KG1 (cell line): Measurements from ENCODE around the gene SLC8A1.

ENCODE experiments used
- DNase-seq: peaks from one replicate; lab custom pipeline; 2025; lab: John Stamatoyannopoulos, UW

Gene SLC8A1

GRCh38 chr2:40451918-40452605, at the start of gene SLC8A1:
SLC8A1 (minus strand) TSS chr2:40452090.
- DNase-seq = no peak

GRCh38 chr2:40499437-40499836, 47.5 kb upstream of the SLC8A1 start:
- DNase-seq = no peak

GRCh38 chr2:40497251-40497859, 45.5 kb upstream of the SLC8A1 start:
- no peak for DNase-seq

- no peak for DNase-seq
Observed at GRCh38 chr2:40489678-40489960, 37.7 kb upstream of the SLC8A1 start.

GRCh38 chr2:40488927-40489677, 37.2 kb upstream of the SLC8A1 start:
- DNase-seq = no peak

GRCh38 chr2:40488101-40488601, 36.3 kb upstream of the SLC8A1 start:
- no peak for DNase-seq

GRCh38 chr2:40487602-40488001, 35.7 kb upstream of the SLC8A1 start:
- DNase-seq = no peak

GRCh38 chr2:40485854-40486253, 34.0 kb upstream of the SLC8A1 start:
- DNase-seq = no peak

GRCh38 chr2:40485318-40485717, 33.4 kb upstream of the SLC8A1 start:
- no peak for DNase-seq

- DNase-seq = no peak
Observed at GRCh38 chr2:40483549-40484243, 31.8 kb upstream of the SLC8A1 start.

- no peak for DNase-seq
Observed at GRCh38 chr2:40480596-40480995, 28.7 kb upstream of the SLC8A1 start.

GRCh38 chr2:40480073-40480472, 28.2 kb upstream of the SLC8A1 start:
- DNase-seq = no peak

GRCh38 chr2:40477361-40477760, 25.5 kb upstream of the SLC8A1 start:
- no peak for DNase-seq

- DNase-seq = no peak
Observed at GRCh38 chr2:40476436-40476835, 24.5 kb upstream of the SLC8A1 start.

GRCh38 chr2:40474306-40474705, 22.4 kb upstream of the SLC8A1 start:
- DNase-seq = no peak

- no peak for DNase-seq
Observed at GRCh38 chr2:40471866-40472265, 20.0 kb upstream of the SLC8A1 start.

- no peak for DNase-seq
Observed at GRCh38 chr2:40470822-40471813, 19.2 kb upstream of the SLC8A1 start.

- DNase-seq = no peak
Observed at GRCh38 chr2:40466935-40467572, 15.2 kb upstream of the SLC8A1 start.

GRCh38 chr2:40466332-40466906, 14.5 kb upstream of the SLC8A1 start:
- no peak for DNase-seq

GRCh38 chr2:40463112-40463511, 11.2 kb upstream of the SLC8A1 start:
- DNase-seq = no peak
